B cell (primary cell): ENCODE results near the gene MYB.

ENCODE experiments used
- CTCF ChIP-seq: fragments of 200-600 bp; IDR thresholded peaks from one replicate; pipeline ENCODE4 v1.8.0; 2022; ENCODE audit warnings: antibody characterized with exemption, mild to moderate bottlenecking
- EZH2 ChIP-seq: IDR thresholded peaks from 2 replicates; pipeline ENCODE4 v1.6.1; 2012; ENCODE audit warnings: borderline replicate concordance, low read depth, mild to moderate bottlenecking, moderate library complexity, low read length; ENCODE audit not compliant: insufficient read depth, poor library complexity, severe bottlenecking

GRCh38 chr6:135265278-135265677 lies 84.2 kb downstream of the MYB start:
- TF ChIP-seq CTCF: no peak
- no peak for TF ChIP-seq EZH2
